Right atrium auricular region (tissue), 2 donors: ENCODE results near the gene THBS1. TPM values are rescaled to one million over a fixed set of nuclear protein-coding genes. Genes with fewer than 3 reads are reported as not detected.
A peak's percentile ranks its signal among the peaks of the same experiment; 100 is the strongest.

ENCODE experiments used
- DNase-seq: peaks from one replicate; pipeline ENCODE4 v3.0.0-alpha.2; 2019; ENCODE audit warnings: low spot score
- H3K27ac ChIP-seq, 2 donors: fragments of 200-600 bp; sonication (generic); 1 replicate in 1 of 2; 2 replicates in 1 of 2; pipeline ENCODE4 v1.5.1; 2016 to 2019
- H3K27me3 ChIP-seq, 2 donors: fragments of 200-600 bp; sonication (generic); one replicate each; pipeline versions ENCODE4 v1.5.1 to v1.6.0; 2017 to 2019
- H3K36me3 ChIP-seq: fragments of 200-600 bp; sonication (generic); one replicate; pipeline ENCODE4 v1.5.1; 2016
- H3K4me1 ChIP-seq, 2 donors: fragments of 200-600 bp; sonication (generic); one replicate each; pipeline versions ENCODE4 v1.5.1 to v1.6.0; 2017 to 2019
- H3K4me3 ChIP-seq, 2 donors: fragments of 200-600 bp; sonication (generic); 1 replicate in 1 of 2; 2 replicates in 1 of 2; pipeline ENCODE4 v1.5.1; 2017 to 2019; ENCODE audit warnings: mild to moderate bottlenecking in 1 of 2, moderate library complexity in 1 of 2
- H3K9me3 ChIP-seq, 2 donors: fragments of 200-600 bp; sonication (generic); one replicate each; pipeline ENCODE4 v1.5.1; 2019
- CTCF ChIP-seq, 2 donors: fragments of 200-600 bp; sonication (generic); IDR thresholded peaks; one replicate each; pipeline ENCODE4 v1.5.1; 2019; ENCODE audit warnings: antibody characterized with exemption in 2 of 2
- total RNA-seq, 2 donors: library from RNA; depleted of rRNA; stranded (reverse); fragments of >200 nt; gene quantifications; one replicate each; pipeline ENCODE4 v1.1.0, GENCODE V29; 2016

The THBS1 gene
- total RNA-seq, 2 donors from 2014 or later = 67.8 to 205 TPM

GRCh38 chr15:39573844-39574243 is 7.0 kb upstream of the THBS1 start:
- no peaks in the 10 kb centered on the region for H3K4me1 ChIP-seq
- TF ChIP-seq CTCF (IDR thresholded peaks at IDR 0.05) = no peak
- DNase-seq = no peak
- no peaks in the 10 kb centered on the region for H3K27me3 ChIP-seq
- H3K9me3 ChIP-seq = no peaks in the 10 kb centered on the region
- no peak overlapping the region for H3K27ac ChIP-seq
- H3K4me3 ChIP-seq = no peak overlapping the region
- H3K36me3 ChIP-seq = no peaks in the 10 kb centered on the region

GRCh38 chr15:39574427-39574826 is 6.5 kb upstream of the THBS1 start:
- Histone ChIP-seq H3K27ac (no peak overlapping the region), H3K27me3 (no peaks in the 10 kb centered on the region), H3K36me3 (no peaks in the 10 kb centered on the region), H3K4me3 (no peak overlapping the region), H3K4me1 (peaks cover 0 to 5% of the 10 kb centered on the region in 2 donors), H3K9me3 (no peaks in the 10 kb centered on the region)
- no peak for DNase-seq
- no peak for TF ChIP-seq CTCF (IDR thresholded peaks at IDR 0.05)

GRCh38 chr15:39575180-39575579 is 5.7 kb upstream of the THBS1 start:
- Histone ChIP-seq H3K9me3 (no peaks in the 10 kb centered on the region), H3K36me3 (no peaks in the 10 kb centered on the region), H3K27me3 (no peaks in the 10 kb centered on the region), H3K4me1 (peaks cover 0 to 10% of the 10 kb centered on the region in 2 donors), H3K27ac (no peak overlapping the region), H3K4me3 (no peak overlapping the region)
- no peak for TF ChIP-seq CTCF (IDR thresholded peaks at IDR 0.05)
- no peak for DNase-seq

- no peak for TF ChIP-seq CTCF (IDR thresholded peaks at IDR 0.05)
- Histone ChIP-seq H3K27ac (peak overlapping the region; percentile 86 to 89), H3K4me1 (peaks cover 0 to 40% of the 10 kb centered on the region in 2 donors), H3K4me3 (peak overlapping the region in 1 of 2 donors; percentile 61), H3K36me3 (peaks cover 23% of the 10 kb centered on the region), H3K27me3 (no peaks in the 10 kb centered on the region), H3K9me3 (no peaks in the 10 kb centered on the region)
- no peak for DNase-seq
Observed at GRCh38 chr15:39578851-39579486, 1.9 kb upstream of the THBS1 start.

- no peaks in the 10 kb centered on the region for H3K27me3 ChIP-seq
- DNase-seq = peak; percentile 90
- peaks cover 0 to 44% of the 10 kb centered on the region in 2 donors for H3K4me1 ChIP-seq
Observed at GRCh38 chr15:39579487-39580116, 1.3 kb upstream of the THBS1 start.

More at GRCh38 chr15:39579487-39580116, 1.3 kb upstream of the THBS1 start:
- H3K4me3 ChIP-seq = peak overlapping the region; percentile 57 to 61
- H3K9me3 ChIP-seq = no peaks in the 10 kb centered on the region
- H3K27ac ChIP-seq = peak overlapping the region; percentile 86 to 89
- TF ChIP-seq CTCF (IDR thresholded peaks at IDR 0.05) = no peak
- peaks cover 30% of the 10 kb centered on the region for H3K36me3 ChIP-seq
